Mesendoderm (in vitro differentiated cells): Measurements from ENCODE around the gene TFPI.
A peak's percentile ranks its signal among the peaks of the same experiment; 100 is the strongest.

ENCODE experiments used
- DNase-seq: peaks from one replicate; pipeline ENCODE4 v3.0.0; 2013
- H2AK5ac ChIP-seq: 2 replicates; pipeline ENCODE4 v1.6.1; 2013; ENCODE audit warnings: low read length, inconsistent platforms
- H2BK120ac ChIP-seq: 2 replicates; pipeline ENCODE4 v1.6.1; 2013; ENCODE audit warnings: low read depth, mild to moderate bottlenecking, low read length, moderate library complexity, mixed read lengths
- H2BK15ac ChIP-seq: replicated peaks from 2 replicates; pipeline ENCODE4 v1.6.1; 2013; ENCODE audit warnings: low read depth, mild to moderate bottlenecking, moderate library complexity
- H2BK5ac ChIP-seq: 2 replicates; pipeline ENCODE4 v1.6.1; 2013; ENCODE audit warnings: low read length, inconsistent platforms
- H3K18ac ChIP-seq: 2 replicates; pipeline ENCODE4 v1.6.1; 2013; ENCODE audit warnings: mild to moderate bottlenecking, low read length, mixed read lengths
- H3K23ac ChIP-seq: one replicate; pipeline ENCODE4 v1.6.1; 2013; ENCODE audit warnings: low read length
- H3K27ac ChIP-seq: 2 replicates; pipeline ENCODE4 v1.5.1; 2013; ENCODE audit warnings: low read depth, mild to moderate bottlenecking, inconsistent platforms, low read length, moderate library complexity
- H3K27me3 ChIP-seq: 2 replicates; pipeline ENCODE4 v1.6.1; 2013; ENCODE audit warnings: low read length, control low read depth, mild to moderate bottlenecking, inconsistent platforms; ENCODE audit not compliant: insufficient read depth, poor library complexity
- H3K36me3 ChIP-seq: 2 replicates; pipeline ENCODE4 v1.6.1; 2013; ENCODE audit warnings: low read length, inconsistent platforms; ENCODE audit not compliant: control insufficient read depth, insufficient read depth
- H3K4ac ChIP-seq: one replicate; pipeline ENCODE4 v1.6.1; 2013; ENCODE audit warnings: low read depth, mild to moderate bottlenecking, low read length, moderate library complexity
- H3K4me1 ChIP-seq: 2 replicates; pipeline ENCODE4 v1.6.1; 2013; ENCODE audit warnings: low read depth, low read length, inconsistent platforms; ENCODE audit not compliant: control insufficient read depth
- H3K4me2 ChIP-seq: 2 replicates; pipeline ENCODE4 v1.6.1; 2013; ENCODE audit warnings: low read length
- H3K4me3 ChIP-seq: 2 replicates; pipeline ENCODE4 v1.5.1; 2013; ENCODE audit warnings: mild to moderate bottlenecking, low read length
- H3K56ac ChIP-seq: one replicate; pipeline ENCODE4 v1.6.1; 2013; ENCODE audit warnings: low read length
- H3K79me1 ChIP-seq: 2 replicates; pipeline ENCODE4 v1.6.1; 2013; ENCODE audit warnings: low read length, inconsistent platforms
- H3K79me2 ChIP-seq: 2 replicates; pipeline ENCODE4 v1.6.1; 2013; ENCODE audit warnings: mild to moderate bottlenecking, low read length; ENCODE audit not compliant: control insufficient read depth, insufficient read depth
- H3K9ac ChIP-seq: 2 replicates; pipeline ENCODE4 v1.6.1; 2013; ENCODE audit warnings: low read length, inconsistent platforms
- H4K5ac ChIP-seq: one replicate; pipeline ENCODE4 v1.6.1; 2013; ENCODE audit warnings: low read length
- H4K8ac ChIP-seq: one replicate; pipeline ENCODE4 v1.6.1; 2013; ENCODE audit warnings: low read depth, mild to moderate bottlenecking, control low read depth, low read length, moderate library complexity
- whole genome bisulfite sequencing: extraction: QIAGEN DNeasy Blood & Tissue Kit; methylation state at CpG from one replicate; pipeline ENCODE4 v1.1.7; 2013; ENCODE audit warnings: low lambda C conversion rate, missing lambda C conversion rate; ENCODE audit not compliant: insufficient coverage; ENCODE audit errors: extremely low coverage; 5-methylcytosine and 5-hydroxymethylcytosine counted together

The TFPI gene

DNA sequence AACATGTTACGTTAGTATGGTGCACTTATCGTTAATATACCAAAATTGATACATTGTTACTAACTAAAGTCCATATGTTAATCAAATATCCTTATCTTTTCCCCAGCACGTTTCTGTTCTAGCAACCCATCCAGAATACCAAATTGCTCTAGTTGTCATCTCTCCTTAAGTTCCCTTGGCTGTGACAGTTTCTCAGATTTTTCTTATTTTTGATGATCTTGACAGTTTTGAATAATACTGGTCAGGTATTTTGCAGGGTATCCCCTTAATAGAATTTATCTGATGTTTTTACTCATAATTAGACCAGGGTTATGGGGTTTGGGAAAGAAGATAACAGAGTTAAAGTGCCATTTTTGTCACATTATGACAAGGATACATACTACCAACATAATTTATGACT, 47.8 kb downstream of the TFPI start:
- no peak overlapping the region for H3K23ac ChIP-seq
- no peak overlapping the region for H4K5ac ChIP-seq
- no peak overlapping the region for H3K4me2 ChIP-seq
- no peak overlapping the region for H3K56ac ChIP-seq
- no peaks in the 10 kb centered on the region for H3K79me2 ChIP-seq
- no peak overlapping the region for H2BK5ac ChIP-seq
- DNase-seq = no peak
- no peak overlapping the region for H2BK120ac ChIP-seq
- H2BK15ac ChIP-seq = no peak overlapping the region
- no peak overlapping the region for H3K4ac ChIP-seq
- no peaks in the 10 kb centered on the region for H3K27me3 ChIP-seq
- peaks cover 4% of the 10 kb centered on the region for H3K4me1 ChIP-seq
- no peaks in the 10 kb centered on the region for H3K36me3 ChIP-seq
- no peak overlapping the region for H3K9ac ChIP-seq
- no peak overlapping the region for H4K8ac ChIP-seq
- no peak overlapping the region for H3K18ac ChIP-seq
- no peak overlapping the region for H3K27ac ChIP-seq
- no peak overlapping the region for H3K4me3 ChIP-seq
- no CpG with 5 or more reads among the region's 3 CpGs for WGBS
- no peaks in the 10 kb centered on the region for H3K79me1 ChIP-seq
- no peak overlapping the region for H2AK5ac ChIP-seq

DNA sequence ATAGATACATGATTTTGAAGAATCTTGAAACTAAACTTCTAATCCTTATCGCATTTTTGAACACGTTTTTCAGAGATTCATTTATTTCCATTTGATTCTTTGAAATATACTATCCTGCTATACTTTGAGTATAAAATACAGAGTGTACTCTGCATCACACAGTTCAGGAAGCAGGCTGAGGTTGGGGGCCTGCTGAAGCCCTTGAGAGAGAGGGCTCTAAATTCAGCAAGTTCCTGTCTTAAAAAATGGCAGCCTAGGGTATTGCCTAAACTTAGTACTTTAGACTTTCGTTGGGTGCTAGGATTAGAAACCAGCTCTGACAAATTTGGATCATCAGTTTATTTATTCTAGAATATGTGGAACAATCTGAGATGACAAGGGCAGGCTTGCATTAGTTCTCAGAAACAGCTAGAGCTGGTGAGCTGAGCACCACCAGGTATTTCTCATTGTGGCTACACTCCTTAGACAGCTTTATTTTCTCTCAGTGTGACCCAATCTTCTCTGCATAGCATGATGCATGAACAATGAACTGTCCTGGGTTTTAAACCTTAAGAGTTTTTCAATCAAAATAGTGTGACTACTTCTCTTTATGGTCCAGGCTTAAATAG, 49.1 kb downstream of the TFPI start:
- peak overlapping the region; percentile 85 for H2BK15ac ChIP-seq

DNA sequence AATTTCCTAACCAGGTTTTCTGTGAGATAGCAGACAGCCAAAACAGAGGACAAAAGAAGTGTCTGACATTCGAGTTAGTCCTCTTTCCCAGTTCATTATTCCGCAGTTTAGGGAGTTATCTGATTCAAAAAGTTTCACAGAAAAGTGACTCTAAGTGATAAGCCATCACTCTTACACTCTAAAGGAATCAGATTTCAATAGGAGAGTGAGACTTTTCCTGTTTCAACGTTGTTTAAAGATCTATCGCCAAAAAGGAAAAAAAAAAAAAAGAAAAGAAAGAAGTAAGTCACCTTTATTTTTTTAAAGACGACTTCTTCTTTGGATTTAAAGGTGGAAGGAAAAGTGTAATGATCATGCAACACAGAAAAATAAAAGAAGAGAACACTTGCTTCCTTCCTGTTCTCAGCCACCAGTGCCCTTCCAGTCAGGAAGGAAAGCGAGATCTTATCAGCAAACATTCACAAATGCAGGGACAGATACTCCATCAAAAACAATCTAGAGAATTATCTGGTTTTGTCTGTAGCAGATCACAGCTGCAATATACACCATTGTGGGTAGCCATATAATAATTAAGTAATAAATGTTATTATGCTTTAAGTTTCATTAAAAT, 49.8 kb downstream of the TFPI start:
- H2BK5ac ChIP-seq = no peak overlapping the region
- WGBS = no CpG with 5 or more reads among the region's 6 CpGs
- H3K4ac ChIP-seq = no peak overlapping the region
- peak overlapping the region; percentile 17 for H3K27ac ChIP-seq
- H3K4me2 ChIP-seq = no peak overlapping the region
- no peaks in the 10 kb centered on the region for H3K27me3 ChIP-seq
- H2AK5ac ChIP-seq = no peak overlapping the region
- H3K36me3 ChIP-seq = no peaks in the 10 kb centered on the region
- no peaks in the 10 kb centered on the region for H3K79me2 ChIP-seq
- no peak overlapping the region for H3K9ac ChIP-seq
- H4K8ac ChIP-seq = no peak overlapping the region
- H3K56ac ChIP-seq = no peak overlapping the region
- no peak overlapping the region for H3K4me3 ChIP-seq
- H3K23ac ChIP-seq = no peak overlapping the region
- peak; percentile 76 for DNase-seq
- no peak overlapping the region for H3K18ac ChIP-seq
- no peak overlapping the region for H2BK15ac ChIP-seq
- no peak overlapping the region for H2BK120ac ChIP-seq
- H3K79me1 ChIP-seq = no peaks in the 10 kb centered on the region
- peaks cover 4% of the 10 kb centered on the region for H3K4me1 ChIP-seq
- H4K5ac ChIP-seq = no peak overlapping the region

More for the DNA sequence above, 49.1 kb downstream of the TFPI start:
- H3K4ac ChIP-seq = peak overlapping the region; percentile 87
- no peaks in the 10 kb centered on the region for H3K27me3 ChIP-seq
- H3K56ac ChIP-seq = peak overlapping the region; percentile 62
- H2AK5ac ChIP-seq = no peak overlapping the region
- H3K4me2 ChIP-seq = no peak overlapping the region
- no peak overlapping the region for H3K27ac ChIP-seq
- no peaks in the 10 kb centered on the region for H3K79me1 ChIP-seq
- H2BK5ac ChIP-seq = peak overlapping the region; percentile 78
- H3K18ac ChIP-seq = peak overlapping the region; percentile 90
- peak overlapping the region; percentile 28 for H4K8ac ChIP-seq
- no CpG with 5 or more reads among the region's 3 CpGs for WGBS
- DNase-seq = no peak
- H4K5ac ChIP-seq = no peak overlapping the region
- H2BK120ac ChIP-seq = peak overlapping the region; percentile 92
- no peak overlapping the region for H3K9ac ChIP-seq
- no peak overlapping the region for H3K4me3 ChIP-seq
- no peaks in the 10 kb centered on the region for H3K79me2 ChIP-seq
- peaks cover 4% of the 10 kb centered on the region for H3K4me1 ChIP-seq
- H3K23ac ChIP-seq = no peak overlapping the region
- H3K36me3 ChIP-seq = no peaks in the 10 kb centered on the region

DNA sequence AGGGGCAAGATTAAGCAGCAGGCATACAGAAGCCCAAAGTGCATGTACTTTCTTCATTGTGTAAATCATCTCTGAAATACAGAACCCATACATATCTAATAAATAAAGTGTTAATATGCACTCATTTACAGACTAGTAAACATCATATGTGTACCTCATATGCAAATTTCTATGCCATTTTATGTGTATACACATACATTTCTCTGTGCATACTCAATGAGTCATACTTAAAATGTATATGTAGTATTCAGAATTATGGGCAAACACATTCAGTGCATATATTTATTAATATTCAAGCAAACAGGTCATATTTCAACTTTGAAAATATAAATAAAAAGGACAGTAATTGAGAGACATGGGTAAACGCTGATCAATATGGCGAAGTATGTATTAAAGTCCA, 50.5 kb downstream of the TFPI start:
- Histone ChIP-seq H3K9ac (no peak overlapping the region), H3K4me1 (peaks cover 4% of the 10 kb centered on the region), H2BK15ac (no peak overlapping the region), H2AK5ac (no peak overlapping the region), H3K4me3 (no peak overlapping the region), H3K79me1 (no peaks in the 10 kb centered on the region), H4K5ac (no peak overlapping the region), H3K4me2 (no peak overlapping the region), H3K27me3 (no peaks in the 10 kb centered on the region), H3K79me2 (no peaks in the 10 kb centered on the region), H3K18ac (peak overlapping the region; percentile 30), H2BK5ac (no peak overlapping the region), H3K23ac (no peak overlapping the region), H2BK120ac (no peak overlapping the region), H3K56ac (no peak overlapping the region), H3K4ac (no peak overlapping the region), H4K8ac (no peak overlapping the region), H3K36me3 (no peaks in the 10 kb centered on the region), H3K27ac (no peak overlapping the region)
- no CpG with 5 or more reads among the region's 2 CpGs for WGBS
- DNase-seq = no peak

DNA sequence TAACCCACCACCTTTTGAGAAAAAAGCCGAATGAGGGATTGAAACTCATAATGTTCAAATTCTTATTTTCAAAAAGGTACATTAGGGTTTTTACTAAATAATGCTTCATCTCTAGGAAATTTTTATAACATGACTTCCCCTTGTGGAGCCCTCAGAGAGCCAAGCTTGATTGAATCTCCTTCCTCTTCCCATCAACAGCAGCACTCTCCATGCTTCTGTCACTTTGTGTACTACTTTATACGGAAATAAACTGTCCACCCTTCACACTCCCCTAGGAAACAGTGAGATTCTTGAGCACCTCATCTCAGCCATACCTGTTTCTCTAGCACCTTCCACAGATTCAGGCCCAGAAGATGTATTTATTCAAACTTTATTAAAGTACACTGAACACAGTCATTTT, 51.8 kb downstream of the TFPI start:
- no peak overlapping the region for H2BK120ac ChIP-seq
- no peak for DNase-seq
- H3K4me3 ChIP-seq = no peak overlapping the region
- no peaks in the 10 kb centered on the region for H3K79me2 ChIP-seq
- H3K4me2 ChIP-seq = no peak overlapping the region
- H3K18ac ChIP-seq = peak overlapping the region; percentile 65
- H3K27ac ChIP-seq = no peak overlapping the region
- H3K23ac ChIP-seq = no peak overlapping the region
- WGBS = no CpG with 5 or more reads among the region's 2 CpGs
- H4K5ac ChIP-seq = no peak overlapping the region
- no peaks in the 10 kb centered on the region for H3K36me3 ChIP-seq
- peak overlapping the region; percentile 44 for H3K56ac ChIP-seq
- no peak overlapping the region for H2AK5ac ChIP-seq
- H4K8ac ChIP-seq = no peak overlapping the region
- no peak overlapping the region for H2BK15ac ChIP-seq
- H3K4ac ChIP-seq = peak overlapping the region; percentile 70
- H3K4me1 ChIP-seq = peaks cover 4% of the 10 kb centered on the region
- peak overlapping the region; percentile 14 for H2BK5ac ChIP-seq
- H3K79me1 ChIP-seq = no peaks in the 10 kb centered on the region
- H3K27me3 ChIP-seq = no peaks in the 10 kb centered on the region
- H3K9ac ChIP-seq = no peak overlapping the region
